ENCODE data around the gene KIF26A. TPM values are rescaled to one million over a fixed set of nuclear protein-coding genes. Genes with fewer than 3 reads are reported as not detected.

KIF26A gene
- total and polyA plus RNA-seq, 2 of the 4 experiments (the other 2 are of a cell fraction) = not detected

- Histone ChIP-seq H3K9ac (ENCODE audit: low read depth, low read length) (no peak overlapping the region), H3K36me3 (ENCODE audit: control insufficient read depth, insufficient read depth, low read length) (no peaks in the 10 kb centered on the region), H4K8ac (ENCODE audit: low read depth in 2 of 2, low read length in 2 of 2) (no peak overlapping the region), H3K4me1 (ENCODE audit: control insufficient read depth, insufficient read depth, low read length) (no peaks in the 10 kb centered on the region), H3K18ac (ENCODE audit: low read depth, low read length) (no peak overlapping the region), H3K9me3 (ENCODE audit: control insufficient read depth, insufficient read depth, low read length) (peaks cover 49% of the 10 kb centered on the region; the same call in 1 of the 2 replicates), H2BK15ac (ENCODE audit: low read depth, low read length) (no peak overlapping the region), H3K27ac (ENCODE audit: insufficient read depth, low read length) (no peak overlapping the region), H3K9me1 (ENCODE audit: insufficient read depth, low read length) (no peaks in the 10 kb centered on the region), H2AFZ (replicated peaks; ENCODE audit: low read length, poor library complexity) (no peak overlapping the region), H2BK120ac (ENCODE audit: low read depth, low read length) (no peak overlapping the region), H3K4me3 (ENCODE audit: insufficient read depth, low read depth, low read length) (no peak overlapping the region), H4K5ac (ENCODE audit: low read depth, low read length) (no peak overlapping the region), H2BK20ac (ENCODE audit: low read depth, low read length) (no peak overlapping the region), H4K20me1 (ENCODE audit: insufficient read depth, low read length) (no peaks in the 10 kb centered on the region), H2AK5ac (ENCODE audit: low read depth, low read length) (no peak overlapping the region), H3K4me2 (ENCODE audit: low read depth, low read length) (no peak overlapping the region), H2BK5ac (ENCODE audit: low read depth, low read length, poor library complexity, severe bottlenecking) (no peak overlapping the region), H3K23ac (ENCODE audit: low read depth, low read length) (no peak overlapping the region), H4K91ac (ENCODE audit: insufficient read depth, low read depth, low read length) (no peak overlapping the region), H3K79me1 (ENCODE audit: low read depth in 1 of 2, low read length in 2 of 2) (no peaks in the 10 kb centered on the region), H3K56ac (ENCODE audit: extremely low read depth, insufficient read depth, low read length) (no peak overlapping the region), H3K4ac (ENCODE audit: low read depth, low read length) (no peak overlapping the region), H3K14ac (replicated peaks; ENCODE audit: low read depth, low read length) (no peak overlapping the region), H3K27me3 (ENCODE audit: control insufficient read depth, insufficient read depth, low read length) (no peaks in the 10 kb centered on the region), H2AK9ac (replicated peaks; ENCODE audit: low read depth, low read length, poor library complexity) (no peak overlapping the region)
- intact Hi-C loops (cut with micrococcal nuclease) (no loop called here), in situ Hi-C loops (cut with MboI; ENCODE audit: low sequenced_read_pairs) (no loop called here), dilution Hi-C loops (cut with HindIII; ENCODE audit: low sequenced_read_pairs, unreplicated experiment) (no loop called here)
- WGBS, 2 experiments (ENCODE audit: extremely low coverage in 2 of 2, insufficient read length in 1 of 2) = 37% methylated on average over 5 of the region's 14 CpGs; no CpG with 5 or more reads in 1 of the 2 experiments
- no peak for ATAC-seq (ENCODE audit: low read depth)
- BruUV-seq (replicated peaks) = no TSS peak
- CTCF ChIA-PET = no interaction called here
- DNase-seq = no peak
- POLR2A ChIA-PET (ENCODE audit: unreplicated experiment) = no interaction called here
- TF ChIP-seq MAFK (IDR thresholded peaks at IDR 0.05; ENCODE audit: low read depth, low read length) = no peak
- TF ChIP-seq RFX5 (IDR thresholded peaks at IDR 0.05; ENCODE audit: low read depth, low read length) = no peak
- TF ChIP-seq RCOR1 (IDR thresholded peaks at IDR 0.05; ENCODE audit: insufficient replicate concordance, low read length) = no peak
- TF ChIP-seq FOS (IDR thresholded peaks at IDR 0.05; ENCODE audit: low read depth, low read length) = no peak
- TF ChIP-seq BHLHE40 (IDR thresholded peaks at IDR 0.05; ENCODE audit: low read depth, low read length) = no peak
- no peak for TF ChIP-seq CTCF (conservative IDR thresholded peaks at IDR 0.05; ENCODE audit: low read depth, low read length)
- no peak for TF ChIP-seq POLR2A (IDR thresholded peaks at IDR 0.05; ENCODE audit: low read depth, low read length)
- no peak for TF ChIP-seq SMC3 (IDR thresholded peaks at IDR 0.05; ENCODE audit: low read depth, low read length)
- TF ChIP-seq, protein P1, sequence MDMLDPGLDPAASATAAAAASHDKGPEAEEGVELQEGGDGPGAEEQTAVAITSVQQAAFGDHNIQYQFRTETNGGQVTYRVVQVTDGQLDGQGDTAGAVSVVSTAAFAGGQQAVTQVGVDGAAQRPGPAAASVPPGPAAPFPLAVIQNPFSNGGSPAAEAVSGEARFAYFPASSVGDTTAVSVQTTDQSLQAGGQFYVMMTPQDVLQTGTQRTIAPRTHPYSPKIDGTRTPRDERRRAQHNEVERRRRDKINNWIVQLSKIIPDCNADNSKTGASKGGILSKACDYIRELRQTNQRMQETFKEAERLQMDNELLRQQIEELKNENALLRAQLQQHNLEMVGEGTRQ (IDR thresholded peaks at IDR 0.05; ENCODE audit: low read depth, low read length) = no peak
- TF ChIP-seq MXI1 (IDR thresholded peaks at IDR 0.05; ENCODE audit: borderline replicate concordance, low read depth, low read length) = no peak
- TF ChIP-seq ELK1 (IDR thresholded peaks at IDR 0.05; ENCODE audit: borderline replicate concordance, low read depth, low read length) = no peak
- TF ChIP-seq CHD1 (IDR thresholded peaks at IDR 0.05; ENCODE audit: low read depth, low read length) = no peak
- TF ChIP-seq NFE2L2 (IDR thresholded peaks at IDR 0.05; ENCODE audit: low read depth, low read length) = no peak
- TF ChIP-seq RAD21 (IDR thresholded peaks at IDR 0.05; ENCODE audit: low read length) = no peak
- no peak for TF ChIP-seq CEBPB (IDR thresholded peaks at IDR 0.05; ENCODE audit: low read depth, low read length)
- TF ChIP-seq MAZ (IDR thresholded peaks at IDR 0.05; ENCODE audit: borderline replicate concordance, low read depth, low read length) = no peak
These were observed 82.8 kb downstream of the KIF26A start for GRCh38 chr14:104221071-104221625.

Measured in IMR-90 (cell line).